ENCODE measurements around the gene SUGT1. TPM values are rescaled to one million over a fixed set of nuclear protein-coding genes. Genes with fewer than 3 reads are reported as not detected.
"Not testable (repeated sequence)": the region's sequence is repeated elsewhere in the genome, so short reads cannot be mapped to it uniquely, and the experiment has no call there.

SUGT1 gene
- 36.3 TPM for polyA plus RNA-seq (ENCODE audit: insufficient read length)

DNA sequence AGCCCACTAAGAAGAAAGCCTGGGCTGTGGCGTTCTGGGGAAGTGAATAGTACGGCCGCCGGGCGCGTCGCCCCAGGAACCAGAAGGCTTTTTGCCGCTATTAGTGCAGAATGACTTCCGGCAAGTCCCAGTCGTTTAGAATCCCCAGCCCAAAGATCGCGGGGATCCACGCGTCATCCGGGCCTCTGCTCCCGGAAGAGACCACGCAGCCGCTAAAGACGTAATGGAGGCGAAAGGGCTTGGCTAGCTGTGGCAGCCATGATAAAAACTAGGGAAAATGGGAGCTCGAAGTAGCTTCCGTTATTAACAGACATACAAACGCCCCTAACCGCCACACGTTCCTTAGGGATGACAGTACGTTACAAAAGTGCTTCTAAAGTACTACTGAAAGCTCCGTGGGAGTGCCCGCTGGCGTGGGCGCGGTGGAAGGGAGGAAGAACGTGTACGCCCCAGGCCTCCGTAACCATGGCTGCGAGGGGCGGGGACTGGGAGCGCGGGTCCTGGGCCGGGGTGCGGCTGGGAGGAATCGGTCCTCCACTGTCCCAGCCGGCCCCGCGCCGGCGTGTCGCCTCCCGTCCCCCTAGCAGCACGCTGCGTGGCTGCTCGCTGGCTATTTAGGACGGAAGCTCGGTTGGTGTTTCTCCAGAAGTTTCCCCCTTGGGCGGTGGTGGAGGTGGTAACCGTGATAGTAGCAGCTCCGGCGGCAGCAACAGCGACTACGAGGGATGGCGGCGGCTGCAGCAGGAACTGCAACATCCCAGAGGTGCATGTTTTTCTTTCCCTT is at the start of gene SUGT1:
SUGT1 (plus strand) TSS at position 641 of the 784 bp plus-strand sequence; CDS start at position 726, 85 bp downstream.
- DNase-seq (ENCODE audit: low read depth), result peak; percentile 96

DNA sequence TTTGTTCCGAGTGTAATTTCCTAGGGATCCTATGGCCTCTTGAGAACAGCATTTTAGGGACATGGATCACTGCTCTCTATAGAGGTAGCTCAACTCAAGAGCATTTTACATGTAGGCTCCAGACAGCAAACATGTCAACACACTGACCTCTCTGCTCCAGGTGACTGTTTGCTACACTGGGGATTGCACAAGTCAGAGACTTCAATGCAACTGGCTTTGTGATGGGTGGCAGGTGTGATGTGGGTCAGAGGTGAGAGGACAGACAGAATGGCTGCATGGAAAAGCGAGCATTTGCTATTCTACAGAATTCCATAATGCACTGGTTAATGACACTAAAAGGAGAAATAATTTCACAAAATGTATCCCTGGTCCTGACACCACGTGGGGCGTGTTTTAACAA is 49.3 kb upstream of the SUGT1 start:
- DNase-seq (ENCODE audit: low read depth), result not testable (repeated sequence)

DNA sequence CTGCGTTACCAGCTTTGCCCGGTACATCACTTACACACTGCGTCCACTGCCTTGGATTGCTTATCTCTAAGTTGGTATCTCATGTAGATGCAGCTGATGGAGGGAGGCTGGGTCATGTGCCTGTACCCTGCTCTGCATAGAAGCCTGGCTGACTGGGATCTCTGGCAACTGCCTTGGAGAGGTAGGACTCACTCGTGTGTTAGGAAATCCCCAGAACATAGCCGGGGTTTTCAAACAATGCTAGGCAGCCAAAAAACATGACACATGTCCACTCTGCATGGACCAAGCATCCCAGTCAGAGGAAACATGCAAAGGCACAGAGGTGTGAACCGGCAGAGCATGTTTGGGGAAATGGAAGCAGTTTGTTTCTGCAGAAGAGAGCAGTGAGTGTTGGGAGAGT is 46.5 kb upstream of the SUGT1 start:
- not testable (repeated sequence) for DNase-seq (ENCODE audit: low read depth)

DNA sequence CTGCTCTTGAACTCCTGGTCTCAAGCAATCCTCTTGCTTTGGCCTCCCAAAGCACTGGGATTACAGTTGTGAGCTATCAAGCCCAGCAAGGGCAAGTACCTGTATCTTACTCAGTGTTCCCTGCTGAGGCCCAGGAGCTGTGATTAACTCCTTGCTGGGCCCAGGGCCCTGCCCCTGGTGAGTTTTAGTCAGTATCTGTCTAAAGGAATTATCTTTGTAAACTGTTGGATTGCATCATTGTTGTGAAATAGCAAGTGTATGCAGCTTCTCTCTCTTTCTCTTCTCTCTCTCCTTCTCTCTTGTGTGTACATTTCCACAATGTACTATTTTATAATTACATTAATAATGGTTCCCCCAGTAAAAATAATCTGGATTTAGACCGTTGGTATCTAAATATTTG is 45.8 kb upstream of the SUGT1 start:
- not testable (repeated sequence) for DNase-seq (ENCODE audit: low read depth)

DNA sequence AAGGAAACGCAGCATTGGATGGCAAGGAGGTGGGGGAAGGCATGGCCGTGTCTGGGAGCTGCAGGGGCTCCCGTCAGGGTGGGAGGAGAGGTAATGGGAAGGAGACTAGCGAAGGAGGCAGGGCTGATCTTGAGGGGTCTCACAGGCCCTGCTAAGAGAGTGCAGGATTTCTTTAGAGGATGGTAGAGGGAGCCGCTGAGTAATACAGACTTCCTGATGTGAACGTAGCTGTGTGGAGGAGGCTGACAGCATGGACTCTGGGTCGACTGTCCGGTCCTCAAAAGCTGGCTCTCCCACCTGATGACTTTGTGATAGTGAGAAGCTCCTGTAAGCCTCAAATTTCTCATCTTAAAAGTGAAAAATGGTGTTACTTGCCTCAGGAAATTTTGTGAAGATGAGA is 44.5 kb upstream of the SUGT1 start:
- DNase-seq (ENCODE audit: low read depth), result not testable (repeated sequence)

DNA sequence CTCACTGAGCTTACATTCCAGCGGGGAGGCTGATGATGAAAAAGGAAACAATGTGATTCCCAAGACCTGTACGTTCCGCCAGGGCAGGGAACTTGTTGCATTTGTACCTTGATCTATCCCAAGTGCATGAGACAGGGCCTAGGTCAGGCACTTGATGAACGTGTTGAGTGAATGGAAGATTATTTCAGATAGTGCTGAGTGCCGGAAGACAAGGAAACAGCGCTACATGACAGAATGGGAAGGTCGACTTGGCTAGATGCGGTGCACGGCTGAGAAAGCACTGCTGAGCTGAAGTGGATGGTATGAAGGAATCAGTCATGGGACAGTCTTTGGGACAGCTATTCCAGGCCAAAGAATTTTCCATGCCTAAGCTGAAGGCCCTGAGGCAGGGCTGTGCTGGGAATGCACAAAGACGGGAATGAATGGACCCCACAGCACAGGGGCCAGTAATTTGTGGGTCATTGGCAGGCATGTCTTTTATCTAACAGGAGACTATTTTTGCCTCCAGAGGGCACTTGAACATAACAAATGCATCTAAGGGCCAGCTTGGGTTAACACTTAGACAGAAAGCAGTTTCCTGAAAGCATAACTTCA is 43.5 kb upstream of the SUGT1 start:
- DNase-seq (ENCODE audit: low read depth), result not testable (repeated sequence)

DNA sequence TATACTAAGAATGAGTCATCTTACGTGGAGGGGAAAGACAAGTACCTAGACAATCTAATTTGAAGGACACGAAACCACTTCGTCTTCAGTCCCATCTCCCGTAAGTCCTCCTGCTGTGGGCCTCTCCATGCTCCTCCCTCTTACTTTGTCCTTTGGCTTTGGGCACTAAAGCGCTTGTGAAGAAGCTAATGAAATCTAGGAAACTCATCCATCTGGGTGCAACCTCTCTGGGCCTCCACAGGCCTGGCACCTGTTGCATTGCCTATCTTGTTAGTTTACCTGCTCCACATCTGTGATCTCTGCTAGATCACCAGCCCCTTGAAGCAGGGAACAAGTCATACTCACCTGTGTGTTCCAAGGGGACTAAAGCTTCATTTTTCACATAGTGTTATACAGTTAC is 42.5 kb upstream of the SUGT1 start:
- not testable (repeated sequence) for DNase-seq (ENCODE audit: low read depth)

DNA sequence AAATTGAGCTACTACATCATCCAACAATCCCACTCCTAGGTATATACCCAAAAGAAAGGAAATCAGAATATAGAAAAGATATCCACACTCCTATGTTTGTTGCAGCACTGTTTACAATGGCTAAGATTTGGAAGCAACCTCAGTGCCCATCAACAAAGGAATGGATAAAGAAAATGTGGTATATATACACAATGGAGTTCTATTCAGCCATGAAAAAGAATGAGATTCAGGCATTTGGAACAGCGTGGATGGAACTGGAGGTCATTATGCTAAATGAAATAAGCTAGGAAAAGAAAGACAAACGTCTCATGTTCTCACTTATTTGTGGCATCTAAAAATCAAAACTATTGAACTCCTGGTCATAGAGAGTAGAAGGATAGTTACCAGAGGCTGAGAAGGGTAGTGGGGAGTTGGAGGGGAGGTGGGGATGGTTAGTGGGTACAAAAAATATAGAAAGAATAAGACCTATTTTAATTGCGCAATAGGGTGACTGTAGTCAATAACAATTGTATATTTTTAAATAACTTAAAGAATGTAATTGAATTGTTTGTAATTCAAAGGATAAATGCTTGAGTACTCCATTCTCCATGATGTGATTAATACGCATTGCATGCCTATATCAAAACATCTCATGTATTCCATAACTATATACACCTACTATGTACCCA is 37.4 kb upstream of the SUGT1 start:
- no peak for DNase-seq (ENCODE audit: low read depth)

DNA sequence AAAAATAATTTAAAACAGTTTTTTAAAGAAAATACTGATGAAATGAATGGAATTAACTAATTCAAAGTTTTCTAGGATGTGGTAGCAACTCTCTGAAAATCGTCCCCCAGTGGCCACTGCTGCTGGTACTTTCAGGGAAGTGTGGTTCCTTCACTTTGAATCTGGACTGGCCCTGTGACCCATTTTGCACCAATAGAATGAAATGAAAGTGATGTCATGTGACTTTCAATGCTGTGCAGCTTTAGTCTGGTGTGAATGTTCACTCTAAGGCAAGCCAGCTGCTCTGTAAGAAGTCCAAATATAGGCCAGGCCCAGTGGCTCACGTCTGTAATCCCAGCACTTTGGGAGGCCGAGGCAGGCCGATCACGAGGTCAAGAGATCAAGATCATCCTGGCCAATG is 36.8 kb upstream of the SUGT1 start:
- no peak for DNase-seq (ENCODE audit: low read depth)

DNA sequence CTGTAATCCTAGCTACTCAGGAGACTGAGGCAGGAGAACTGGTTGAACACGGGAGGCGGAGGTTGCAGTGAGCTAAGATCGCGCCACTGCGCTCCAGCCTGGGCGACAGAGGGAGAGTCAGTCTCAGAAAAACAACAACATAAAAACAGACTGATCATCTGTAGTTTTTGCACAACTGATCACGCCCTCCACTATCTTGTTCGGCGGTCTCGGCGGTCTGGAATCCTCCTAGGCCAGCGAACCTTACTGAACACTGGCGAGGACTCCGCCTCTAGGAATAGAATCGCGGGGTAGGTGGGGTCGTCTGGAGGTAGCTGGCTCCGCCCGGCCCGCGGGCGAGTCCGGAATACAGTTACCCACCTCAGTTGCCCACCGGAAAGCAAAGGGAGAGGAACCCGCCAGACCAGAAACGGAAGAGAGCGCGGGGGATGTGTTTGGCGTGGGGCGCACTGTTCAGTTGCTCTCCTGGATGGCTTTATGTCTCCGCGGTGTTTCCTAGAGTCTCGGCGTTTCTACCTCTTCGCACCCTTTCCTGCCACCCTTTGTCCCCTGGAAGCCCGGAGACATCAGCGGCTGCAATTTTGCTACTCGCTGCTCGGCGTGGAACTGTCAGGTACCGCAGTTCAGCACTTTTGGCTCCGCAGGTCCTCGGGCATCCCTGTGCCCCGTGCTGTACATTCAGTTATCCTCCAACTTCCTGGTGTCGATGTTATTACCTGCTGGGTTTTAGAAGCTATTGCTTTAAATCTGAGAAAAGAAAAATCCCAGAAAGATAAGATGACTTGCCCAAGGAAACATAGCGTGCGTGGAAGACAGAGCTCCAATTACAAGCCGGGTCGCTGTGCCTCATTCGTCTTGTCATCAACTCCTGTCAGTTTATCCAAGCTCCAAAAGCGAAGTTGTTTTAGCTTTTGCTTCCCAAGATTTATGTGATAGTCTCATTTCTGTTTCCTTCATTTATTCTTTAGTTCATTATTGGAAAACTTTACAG is 35.3 kb upstream of the SUGT1 start:
- no peak for DNase-seq (ENCODE audit: low read depth)

DNA sequence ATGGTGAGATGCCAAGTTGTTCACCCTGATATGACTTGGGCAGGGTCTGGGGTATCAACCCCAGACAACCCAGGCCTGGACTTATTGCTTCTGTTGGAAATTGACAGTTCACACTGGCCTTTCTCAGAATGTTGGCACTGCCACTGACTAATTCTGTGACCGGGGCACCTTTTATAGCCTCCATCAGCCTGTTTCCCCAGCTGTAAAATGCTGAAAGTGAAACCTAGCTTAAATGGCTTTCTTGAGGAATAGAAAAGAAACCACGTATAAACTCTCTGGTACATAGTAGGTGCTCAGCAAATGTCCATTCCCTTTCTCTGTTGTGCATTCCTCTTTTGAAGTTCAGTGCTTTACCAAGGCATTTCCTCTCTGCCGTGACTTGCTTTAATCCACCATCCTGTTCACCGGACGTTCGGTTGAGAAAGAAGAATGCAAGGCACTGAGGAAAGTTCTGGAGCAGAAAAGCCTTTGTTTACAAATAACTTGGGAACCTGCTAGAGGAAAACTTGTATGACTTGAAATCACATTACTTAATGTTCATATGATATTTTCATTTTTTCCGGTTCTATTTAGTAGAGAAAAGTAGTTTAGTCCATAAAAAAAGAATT is 21.4 kb upstream of the SUGT1 start:
- not testable (repeated sequence) for DNase-seq (ENCODE audit: low read depth)

DNA sequence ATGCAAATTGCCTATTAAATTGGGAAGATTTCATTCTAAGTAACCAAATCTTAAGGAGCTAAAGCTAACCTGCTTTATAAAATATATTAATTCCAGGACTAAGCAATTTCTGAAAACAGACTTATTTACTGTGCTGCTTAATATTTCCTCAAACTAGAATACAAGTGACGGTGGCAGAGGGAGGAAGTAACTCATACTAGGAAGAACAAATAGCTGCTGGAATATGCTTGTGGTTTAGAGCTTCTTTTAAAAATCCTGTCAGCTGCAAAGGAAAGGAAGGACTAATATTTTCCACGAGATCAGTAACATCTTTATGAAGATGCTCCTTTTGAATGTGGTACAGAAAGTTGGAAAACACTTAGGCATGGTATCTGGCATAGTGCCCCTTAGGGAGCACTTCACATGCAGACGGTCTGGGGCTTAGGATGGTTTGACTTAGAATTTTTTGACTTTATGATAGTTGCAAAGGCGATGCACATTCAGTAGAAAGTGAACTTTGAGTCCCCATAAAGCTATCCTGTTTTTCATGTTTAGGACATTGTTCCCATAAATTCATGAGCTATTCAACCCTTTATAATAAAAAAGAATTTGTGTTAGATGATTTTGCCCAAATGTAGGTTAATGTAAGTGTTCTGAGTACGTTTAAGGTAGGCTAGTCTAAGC is 13.8 kb upstream of the SUGT1 start:
- DNase-seq (ENCODE audit: low read depth), result no peak

DNA sequence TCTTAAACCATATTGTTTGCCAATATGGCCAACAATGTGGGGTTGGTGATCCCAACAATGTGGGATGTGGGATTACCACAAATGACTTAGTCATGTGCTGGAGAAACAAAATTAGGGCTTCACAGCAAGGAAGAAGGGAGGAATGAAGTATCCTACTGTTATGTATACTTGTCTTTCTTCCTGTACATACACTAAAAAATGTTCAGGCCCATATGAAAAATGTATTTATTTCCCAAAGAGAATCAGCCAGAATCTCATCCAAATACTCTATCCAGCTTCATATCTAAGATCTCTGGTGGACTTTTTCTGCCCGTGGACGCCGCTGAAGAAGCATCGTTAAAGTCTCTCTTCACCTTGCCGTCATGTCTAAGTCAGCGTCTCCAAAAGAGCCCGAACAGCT is 10.5 kb upstream of the SUGT1 start, which contains the start of gene HNRNPA1L2:
HNRNPA1L2 (plus strand) TSS at position 301 of the 400 bp plus-strand sequence; CDS start at position 363, 62 bp downstream.
- no peak for DNase-seq (ENCODE audit: low read depth)

DNA sequence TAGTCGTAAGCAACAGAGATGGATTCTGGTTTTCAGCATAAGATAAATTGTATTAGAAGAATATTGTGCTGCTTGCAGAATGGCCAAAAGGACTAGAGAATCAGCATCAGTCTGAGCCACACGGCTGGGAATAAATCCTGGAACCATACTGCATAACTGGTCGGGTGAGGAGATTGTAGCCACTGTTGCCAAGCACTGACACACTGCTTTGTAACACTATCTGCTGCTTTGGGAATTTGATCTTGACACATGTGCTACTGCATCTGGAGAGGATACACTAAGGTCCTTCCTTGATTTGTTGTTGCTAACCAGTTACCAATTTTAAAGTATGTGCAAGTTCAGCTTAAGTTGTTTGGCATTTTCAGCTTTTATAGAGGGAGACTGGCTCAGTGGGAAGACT is 8.5 kb upstream of the SUGT1 start:
- no peak for DNase-seq (ENCODE audit: low read depth)

DNA sequence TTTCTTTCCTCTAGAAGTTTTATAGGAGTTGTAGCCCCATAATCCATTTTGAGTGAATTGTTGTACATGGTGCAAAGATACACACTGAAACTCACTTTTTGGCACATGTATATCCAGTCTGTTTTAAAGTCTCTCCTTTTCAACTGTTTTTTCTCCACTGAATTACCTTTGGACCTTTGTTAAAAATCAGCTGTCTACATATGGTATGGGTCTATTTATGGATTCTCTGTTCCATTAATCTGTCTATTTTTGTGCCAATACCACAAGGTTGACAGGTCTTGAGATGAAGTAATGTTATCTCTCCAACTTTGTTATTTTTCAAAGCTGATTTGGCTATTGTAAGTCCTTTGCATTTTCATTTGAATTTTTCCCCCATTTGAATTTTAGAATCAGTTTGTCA is 5.7 kb upstream of the SUGT1 start:
- DNase-seq (ENCODE audit: low read depth), result no peak

DNA sequence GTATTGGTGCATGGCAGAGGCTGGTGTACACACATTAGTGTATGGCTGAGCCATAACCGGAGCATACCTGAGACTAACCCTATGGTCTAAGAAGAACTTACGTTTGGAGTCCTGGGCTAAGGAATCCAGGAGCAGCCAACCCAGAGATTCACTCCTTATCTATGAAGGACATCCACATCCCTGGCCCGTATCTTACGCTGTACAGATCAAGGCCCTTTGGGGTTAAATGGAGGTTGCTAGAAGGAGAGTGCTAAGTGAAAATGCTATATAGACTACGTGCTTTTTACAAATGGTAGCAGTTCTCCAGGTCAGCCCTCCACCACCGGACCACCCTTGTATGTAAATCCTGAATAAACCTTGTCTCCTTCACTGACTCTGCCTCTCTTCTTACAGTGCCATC is 1.9 kb upstream of the SUGT1 start:
- DNase-seq (ENCODE audit: low read depth), result no peak

DNA sequence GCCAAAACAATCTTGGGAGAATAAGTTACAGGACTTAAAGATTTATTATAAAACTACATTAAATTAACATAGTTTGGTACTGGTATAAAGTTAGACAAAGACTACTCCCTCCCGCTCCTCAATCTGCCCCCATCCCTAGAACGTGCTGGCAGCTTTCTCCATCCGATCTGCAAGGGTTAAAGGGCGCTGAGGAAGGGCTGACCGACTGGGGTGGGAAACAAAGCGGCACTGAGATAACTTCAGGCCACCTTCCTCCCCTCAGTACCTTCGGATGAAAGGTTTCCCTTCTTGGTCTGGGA is 790 bp upstream of the SUGT1 start:
- no peak for DNase-seq (ENCODE audit: low read depth)

DNA sequence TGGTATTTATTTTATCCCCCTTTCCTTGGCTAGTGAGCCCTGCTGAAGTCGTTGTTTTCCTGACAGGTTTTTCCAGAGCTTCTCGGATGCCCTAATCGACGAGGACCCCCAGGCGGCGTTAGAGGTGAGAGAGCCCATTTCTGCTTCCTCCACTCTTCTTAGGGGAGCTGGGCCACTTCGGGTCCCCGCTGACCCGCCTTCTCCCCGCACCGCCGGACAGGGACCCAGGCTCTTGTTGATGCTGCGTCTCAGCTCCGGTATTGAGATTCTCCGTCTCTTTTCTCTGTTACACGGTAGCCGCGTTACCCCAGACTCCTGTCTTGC is 306 bp downstream of the SUGT1 start:
- DNase-seq (ENCODE audit: low read depth), result no peak

DNA sequence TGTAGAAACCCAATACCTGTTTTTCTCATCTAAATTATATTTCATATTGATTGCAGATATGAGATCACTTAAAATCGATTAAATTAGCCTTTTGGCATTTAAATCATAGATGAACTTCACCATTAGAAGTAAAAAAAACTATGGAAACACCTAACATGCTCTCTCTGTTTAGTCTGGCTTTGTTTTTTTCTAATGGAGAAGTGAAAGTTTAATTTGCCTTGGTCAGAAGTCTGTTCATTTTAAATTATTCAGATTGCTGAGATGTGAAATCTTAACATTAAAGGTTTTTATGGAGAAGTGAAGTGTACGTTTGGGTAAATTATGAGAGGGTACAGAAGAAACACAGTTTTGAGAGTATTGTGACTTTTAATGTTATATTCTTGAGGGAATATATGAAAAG is 6.7 kb downstream of the SUGT1 start:
- DNase-seq (ENCODE audit: low read depth), result no peak

DNA sequence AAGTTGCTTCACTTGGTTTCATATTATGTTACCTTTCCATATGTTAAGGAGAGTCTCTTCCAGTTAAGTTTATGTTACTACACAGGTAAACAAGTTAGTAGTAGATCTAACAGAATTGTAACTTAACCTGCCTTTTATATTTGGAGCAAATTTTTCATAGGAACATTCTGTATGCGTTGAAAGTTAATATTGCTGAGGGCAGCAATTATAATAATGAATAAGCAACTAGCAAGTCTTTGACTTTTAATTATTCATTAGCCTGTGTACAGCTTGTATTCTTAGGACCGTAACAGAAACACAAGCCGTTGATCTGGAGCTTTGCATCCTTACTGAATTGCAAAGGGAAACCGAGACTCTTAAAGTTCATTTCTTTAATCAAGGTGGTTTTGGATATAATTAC is 11.6 kb downstream of the SUGT1 start:
- no peak for DNase-seq (ENCODE audit: low read depth)

DNA sequence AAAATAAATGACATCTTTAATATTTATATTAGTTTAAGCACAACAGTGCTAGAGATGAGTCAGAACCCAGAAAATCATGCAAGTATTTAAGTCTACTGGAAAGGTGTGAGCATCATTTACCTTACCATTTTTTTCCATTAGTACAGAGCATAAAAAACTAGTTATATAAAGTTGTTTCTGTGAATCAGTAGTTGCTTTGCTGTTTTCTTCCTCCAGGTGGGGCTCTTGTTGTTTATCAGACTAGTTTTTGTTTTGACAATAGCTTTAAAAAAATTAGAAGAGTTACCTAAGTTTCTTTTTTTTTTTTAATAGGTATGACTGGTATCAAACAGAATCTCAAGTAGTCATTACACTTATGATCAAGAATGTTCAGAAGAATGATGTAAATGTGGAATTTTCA is 12.7 kb downstream of the SUGT1 start:
- DNase-seq (ENCODE audit: low read depth), result no peak

Data from forelimb muscle (tissue), 1 donor.